Natural killer cell (primary cell): ENCODE data around the gene HOMER2. TPM values are rescaled to one million over a fixed set of nuclear protein-coding genes. Genes with fewer than 3 reads are reported as not detected.
A peak's percentile ranks its signal among the peaks of the same experiment; 100 is the strongest.

Experiments used
- ATAC-seq, 3 donors: fragments of 150-1000 bp in 2 of 3; fragments of 200-7000 bp in 1 of 3; cut with Tn5 transposase; 1 replicate in 1 of 3; 2 replicates in 2 of 3; pipeline ENCODE4 v1.10.0; 2021; ENCODE audit warnings: mild to moderate bottlenecking in 2 of 3, moderate library complexity in 2 of 3
- DNase-seq, 2 donors: peaks; one replicate each; pipeline versions ENCODE4 v3.0.0 to v3.0.0-alpha.2; 2013 to 2021; ENCODE audit warnings: mixed read lengths in 1 of 2
- H3K27ac ChIP-seq: one replicate; pipeline ENCODE4 v1.5.1; 2013; ENCODE audit warnings: mild to moderate bottlenecking, low read length
- H3K27me3 ChIP-seq: one replicate; pipeline ENCODE4 v1.6.1; 2013; ENCODE audit warnings: low read length; ENCODE audit not compliant: control insufficient read depth, insufficient read depth
- H3K36me3 ChIP-seq: one replicate; pipeline ENCODE4 v1.6.1; 2013; ENCODE audit warnings: low read length; ENCODE audit not compliant: control insufficient read depth, insufficient read depth
- H3K4me1 ChIP-seq: one replicate; pipeline ENCODE4 v1.6.1; 2013; ENCODE audit warnings: low read length; ENCODE audit not compliant: control insufficient read depth, insufficient read depth
- H3K4me3 ChIP-seq: one replicate; pipeline ENCODE4 v1.5.1; 2013; ENCODE audit warnings: low read length
- H3K9me3 ChIP-seq: one replicate; pipeline ENCODE4 v1.6.1; 2013; ENCODE audit warnings: low read length; ENCODE audit not compliant: control insufficient read depth, insufficient read depth
- H3K27ac Mint-ChIP-seq, 2 donors: one replicate each; pipeline ENCODE4 v1.8.0; 2022; ENCODE audit warnings: mild to moderate bottlenecking in 2 of 2, mixed read lengths in 2 of 2, moderate library complexity in 1 of 2
- H3K27me3 Mint-ChIP-seq, 2 donors: one replicate each; pipeline ENCODE4 v1.8.0; 2022; ENCODE audit warnings: low read depth in 2 of 2, mixed read lengths in 2 of 2
- H3K36me3 Mint-ChIP-seq: one replicate; pipeline ENCODE4 v1.8.0; 2022; ENCODE audit warnings: mixed read lengths
- H3K4me1 Mint-ChIP-seq, 2 donors: one replicate each; pipeline ENCODE4 v1.8.0; 2022; ENCODE audit warnings: mixed read lengths in 2 of 2
- H3K4me3 Mint-ChIP-seq: one replicate; pipeline ENCODE4 v1.8.0; 2022; ENCODE audit warnings: mild to moderate bottlenecking, moderate library complexity, mixed read lengths
- H3K9me3 Mint-ChIP-seq, 2 donors: one replicate each; pipeline ENCODE4 v1.8.0; 2022; ENCODE audit warnings: mixed read lengths in 2 of 2
- WGBS: methylation state at CpG from one replicate; pipeline ENCODE4 v1.1.7; 2013; ENCODE audit warnings: missing lambda C conversion rate; ENCODE audit not compliant: insufficient coverage; 5-methylcytosine and 5-hydroxymethylcytosine counted together
- intact Hi-C: fragments of 100-400 bp; cut with micrococcal nuclease; formaldehyde crosslinking; loops from one replicate; pipeline ENCODE4 v1.14.2; 2022
- total RNA-seq, 4 donors: library from RNA; stranded (reverse); fragments of 120-200 nt in 1 of 4; gene quantifications; one replicate each; pipeline versions ENCODE4 v1.2.3 to v1.2.4, GENCODE V29; 2013 to 2022
- TF ChIP-seq, protein P1 (sequence below): fragments of 200-600 bp; IDR thresholded peaks from one replicate; pipeline ENCODE4 v1.8.0; 2022; ENCODE audit warnings: antibody characterized with exemption

Gene HOMER2
- total RNA-seq, 3 donors from 2014 or later (not counting 1 experiment from before 2014, with no cell fraction given), result 3.6 to 7.0 (median 4.0) TPM

DNA sequence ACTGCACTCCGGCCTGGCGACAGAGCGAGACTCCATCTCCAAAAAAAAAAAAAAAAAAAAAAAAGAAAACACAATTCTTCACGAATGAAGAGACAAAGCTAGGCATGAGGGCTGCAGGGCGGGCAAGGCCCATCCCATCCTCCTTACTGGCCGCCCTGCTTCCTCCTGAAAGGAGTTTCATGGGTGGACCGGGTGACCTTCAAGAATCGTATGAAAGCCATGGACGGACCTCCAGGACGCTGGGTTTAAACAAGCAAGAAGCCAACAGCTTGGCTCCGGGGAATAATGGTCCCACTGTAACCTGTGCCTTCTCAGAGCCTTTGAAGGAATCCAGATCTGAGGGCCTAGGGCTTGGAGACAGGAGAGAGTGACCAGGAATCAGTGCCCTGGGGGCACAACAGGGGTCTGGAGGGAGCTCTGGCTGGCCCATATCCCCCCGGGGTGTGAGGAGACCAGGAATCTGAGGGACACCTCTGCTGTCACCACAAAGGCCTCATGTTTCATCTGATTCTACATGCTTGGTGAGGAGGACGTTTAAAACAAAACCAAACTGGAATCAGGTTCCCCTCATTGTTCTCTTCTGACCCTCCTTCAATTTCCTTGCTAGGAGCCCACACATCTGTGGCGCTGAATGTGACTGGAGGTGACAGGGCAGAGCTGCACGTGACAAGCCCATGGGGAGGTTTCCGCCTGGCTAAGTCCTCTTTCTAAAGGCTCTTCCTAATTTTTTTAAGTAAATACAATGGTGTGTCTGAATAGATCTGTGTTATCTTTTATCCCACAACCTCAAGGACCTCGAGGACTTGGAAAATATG, 97.0 kb downstream of the HOMER2 start:
- no peak overlapping the region for H3K27ac Mint-ChIP-seq
- H3K36me3 Mint-ChIP-seq, result no peaks in the 10 kb centered on the region
- H3K27me3 Mint-ChIP-seq, result no peaks in the 10 kb centered on the region
- H3K36me3 ChIP-seq, result no peaks in the 10 kb centered on the region
- intact Hi-C loops, result no loop called here
- no peaks in the 10 kb centered on the region for H3K9me3 Mint-ChIP-seq
- DNase-seq (no peak), ATAC-seq (no peak)
- no peaks in the 10 kb centered on the region for H3K9me3 ChIP-seq
- H3K4me1 Mint-ChIP-seq, result no peaks in the 10 kb centered on the region
- 76% methylated on average over 12 of the region's 17 CpGs for WGBS
- H3K4me1 ChIP-seq, result peaks cover 5% of the 10 kb centered on the region
- TF ChIP-seq, protein P1, sequence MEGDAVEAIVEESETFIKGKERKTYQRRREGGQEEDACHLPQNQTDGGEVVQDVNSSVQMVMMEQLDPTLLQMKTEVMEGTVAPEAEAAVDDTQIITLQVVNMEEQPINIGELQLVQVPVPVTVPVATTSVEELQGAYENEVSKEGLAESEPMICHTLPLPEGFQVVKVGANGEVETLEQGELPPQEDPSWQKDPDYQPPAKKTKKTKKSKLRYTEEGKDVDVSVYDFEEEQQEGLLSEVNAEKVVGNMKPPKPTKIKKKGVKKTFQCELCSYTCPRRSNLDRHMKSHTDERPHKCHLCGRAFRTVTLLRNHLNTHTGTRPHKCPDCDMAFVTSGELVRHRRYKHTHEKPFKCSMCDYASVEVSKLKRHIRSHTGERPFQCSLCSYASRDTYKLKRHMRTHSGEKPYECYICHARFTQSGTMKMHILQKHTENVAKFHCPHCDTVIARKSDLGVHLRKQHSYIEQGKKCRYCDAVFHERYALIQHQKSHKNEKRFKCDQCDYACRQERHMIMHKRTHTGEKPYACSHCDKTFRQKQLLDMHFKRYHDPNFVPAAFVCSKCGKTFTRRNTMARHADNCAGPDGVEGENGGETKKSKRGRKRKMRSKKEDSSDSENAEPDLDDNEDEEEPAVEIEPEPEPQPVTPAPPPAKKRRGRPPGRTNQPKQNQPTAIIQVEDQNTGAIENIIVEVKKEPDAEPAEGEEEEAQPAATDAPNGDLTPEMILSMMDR, result no peak
- H3K27ac ChIP-seq, result no peak overlapping the region
- no peak overlapping the region for H3K4me3 ChIP-seq
- H3K4me3 Mint-ChIP-seq, result no peak overlapping the region
- no peaks in the 10 kb centered on the region for H3K27me3 ChIP-seq

DNA sequence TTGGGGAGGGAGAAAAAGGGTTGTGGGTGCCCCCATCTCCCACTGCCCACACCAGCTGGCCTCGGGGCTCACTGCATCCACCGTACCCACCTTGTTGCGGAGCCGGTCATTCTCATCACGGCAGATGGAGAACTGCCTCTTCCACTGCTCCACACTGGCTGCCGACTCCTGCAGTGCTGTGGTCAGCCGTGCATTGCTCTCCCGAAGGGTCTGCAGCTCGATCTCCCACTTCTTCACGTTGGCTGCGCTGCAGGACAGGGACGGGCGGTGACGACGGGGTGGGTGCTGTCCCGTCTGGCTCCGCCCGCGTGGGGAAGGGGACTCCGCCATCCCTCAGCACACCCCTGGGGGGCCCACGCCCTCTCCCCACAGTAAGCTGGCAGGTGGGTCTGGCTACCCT, 98.0 kb downstream of the HOMER2 start:
- Mint-ChIP-seq H3K4me3 (no peak overlapping the region), H3K27me3 (no peaks in the 10 kb centered on the region), H3K9me3 (no peaks in the 10 kb centered on the region), H3K36me3 (no peaks in the 10 kb centered on the region), H3K27ac (no peak overlapping the region), H3K4me1 (peaks cover 4 to 5% of the 10 kb centered on the region in 2 donors)
- peaks cover 14% of the 10 kb centered on the region for H3K4me1 ChIP-seq
- intact Hi-C loops, result no loop called here
- DNase-seq, result no peak
- 90% methylated on average over 21 of the region's 21 CpGs for WGBS
- H3K27me3 ChIP-seq, result no peaks in the 10 kb centered on the region
- H3K36me3 ChIP-seq, result no peaks in the 10 kb centered on the region
- H3K9me3 ChIP-seq, result no peaks in the 10 kb centered on the region
- ATAC-seq, result no peak
- H3K27ac ChIP-seq, result no peak overlapping the region
- TF ChIP-seq, protein P1, result no peak
- H3K4me3 ChIP-seq, result no peak overlapping the region

DNA sequence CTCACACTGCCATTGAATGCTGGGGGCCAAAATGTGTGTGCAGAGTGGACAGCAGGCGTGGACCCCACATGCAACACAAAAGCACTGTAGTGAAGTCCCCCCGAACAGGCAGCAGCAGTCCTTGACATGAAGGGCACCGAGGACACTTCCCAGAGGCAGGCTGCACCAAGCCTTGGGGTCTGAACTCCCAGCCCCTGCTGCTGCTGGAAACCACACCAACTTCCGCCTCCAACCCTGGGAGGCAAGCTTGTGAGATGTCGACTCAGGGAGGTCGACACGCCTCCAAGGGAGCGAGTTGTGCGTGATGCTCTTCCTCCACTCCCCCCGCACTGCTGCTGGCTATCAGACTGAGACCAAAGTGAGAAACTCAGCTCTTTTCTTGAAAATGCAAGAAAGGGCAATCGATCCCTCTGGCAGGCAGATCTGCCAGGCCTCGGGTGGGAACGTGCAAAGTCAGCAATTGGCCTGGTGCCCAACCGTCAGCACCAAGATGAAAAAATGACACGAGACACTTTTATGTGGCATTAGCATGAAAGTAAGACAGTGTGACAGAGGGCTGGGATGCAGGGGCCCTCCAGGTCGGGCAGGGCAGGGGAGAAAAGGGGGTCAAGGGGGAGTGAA, 99.5 kb downstream of the HOMER2 start:
- no peak overlapping the region for H3K4me3 ChIP-seq
- 47% methylated on average over 16 of the region's 16 CpGs for WGBS
- peaks cover 8 to 11% of the 10 kb centered on the region in 2 donors for H3K4me1 Mint-ChIP-seq

More for the DNA sequence above, 99.5 kb downstream of the HOMER2 start:
- Histone ChIP-seq H3K27ac (no peak overlapping the region), H3K4me1 (peaks cover 16% of the 10 kb centered on the region), H3K36me3 (no peaks in the 10 kb centered on the region), H3K9me3 (no peaks in the 10 kb centered on the region), H3K27me3 (no peaks in the 10 kb centered on the region)
- ATAC-seq (no peak), DNase-seq (peak in 1 of 2 donors; percentile 43)
- no peaks in the 10 kb centered on the region for H3K27me3 Mint-ChIP-seq
- H3K36me3 Mint-ChIP-seq, result no peaks in the 10 kb centered on the region
- intact Hi-C loops, result no loop called here
- H3K4me3 Mint-ChIP-seq, result no peak overlapping the region
- H3K27ac Mint-ChIP-seq, result no peak overlapping the region
- TF ChIP-seq, protein P1, result no peak
- H3K9me3 Mint-ChIP-seq, result no peaks in the 10 kb centered on the region
